ENCODE measurements around the gene USP54. TPM values are rescaled to one million over a fixed set of nuclear protein-coding genes. Genes with fewer than 3 reads are reported as not detected.
A peak's percentile ranks its signal among the peaks of the same experiment; 100 is the strongest.

USP54 gene
- total RNA-seq, 1 experiment from 2014 or later = 16.6 TPM

DNA sequence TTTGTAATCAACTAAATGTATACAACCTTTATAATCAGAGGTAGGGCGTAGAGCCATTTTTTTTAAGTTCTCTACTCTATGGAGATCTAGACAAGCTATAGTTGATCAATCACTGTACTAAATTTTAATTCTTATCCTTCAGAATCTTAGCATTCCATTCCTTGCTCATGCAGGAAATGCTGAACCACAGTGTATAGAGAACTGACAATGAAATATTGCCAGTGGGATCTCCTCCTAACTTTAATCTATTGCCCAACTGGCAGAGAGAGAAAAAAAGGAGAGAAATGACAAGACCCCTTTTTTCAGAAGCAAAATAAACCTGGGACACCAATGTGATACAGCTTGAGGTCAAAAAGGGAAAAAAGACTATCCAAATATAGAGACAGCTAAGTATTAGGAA lies 68.9 kb downstream of the USP54 start:
- DNase-seq (ENCODE audit: low spot score) = no peak

DNA sequence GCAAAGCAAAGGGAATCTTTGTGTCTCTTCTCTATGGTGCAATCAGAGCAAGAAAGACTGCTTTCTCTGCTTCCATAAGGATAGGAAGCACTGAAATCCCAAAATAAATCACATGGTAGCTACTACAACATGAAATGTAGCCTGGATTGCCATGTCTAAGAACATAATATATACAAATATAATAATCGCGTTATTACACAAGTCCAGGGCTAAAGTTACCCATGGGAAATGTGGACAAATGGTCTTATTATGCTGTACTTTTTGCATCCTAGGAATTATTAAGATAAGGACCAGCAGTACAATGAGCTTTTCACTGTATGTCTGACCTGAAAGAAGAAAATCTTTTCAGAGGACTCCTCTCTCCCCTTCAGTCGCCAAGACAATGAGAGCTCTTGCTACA lies 71.8 kb downstream of the USP54 start:
- DNase-seq (ENCODE audit: low spot score) = no peak

DNA sequence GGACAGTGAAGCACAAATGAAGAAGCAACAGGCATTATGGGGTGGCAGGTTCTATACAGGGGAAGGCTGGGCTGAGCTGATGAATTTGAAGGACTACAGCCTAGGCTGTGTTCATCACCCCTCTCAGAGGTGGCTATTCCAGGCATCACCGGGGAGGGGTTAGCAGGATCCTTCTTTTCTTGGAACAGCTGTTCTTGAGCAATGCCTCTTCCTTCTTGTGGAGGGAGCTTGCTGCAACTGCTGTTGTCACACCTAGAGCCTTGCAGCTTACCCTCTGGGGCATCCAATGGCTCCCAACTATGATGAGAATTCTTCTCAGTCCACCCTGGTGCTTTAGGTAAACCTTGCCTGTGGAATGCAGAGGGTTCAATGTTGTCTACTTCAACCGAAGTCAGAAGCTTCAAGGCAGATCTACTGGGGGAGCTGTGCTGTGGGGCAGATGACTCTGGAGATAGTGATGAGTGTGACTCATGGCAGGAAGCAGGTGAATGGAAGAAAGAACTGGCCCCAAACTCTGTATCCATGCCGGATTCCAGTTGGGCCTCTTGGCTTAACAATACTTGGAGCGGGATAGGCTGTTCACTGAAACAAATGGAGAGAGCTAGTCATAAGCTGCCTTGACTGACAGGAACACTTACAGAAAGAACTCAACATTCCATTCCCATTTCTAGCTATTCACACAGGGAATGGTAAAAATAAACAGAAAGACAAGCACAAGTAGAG lies 73.8 kb downstream of the USP54 start:
- DNase-seq (ENCODE audit: low spot score) = no peak

DNA sequence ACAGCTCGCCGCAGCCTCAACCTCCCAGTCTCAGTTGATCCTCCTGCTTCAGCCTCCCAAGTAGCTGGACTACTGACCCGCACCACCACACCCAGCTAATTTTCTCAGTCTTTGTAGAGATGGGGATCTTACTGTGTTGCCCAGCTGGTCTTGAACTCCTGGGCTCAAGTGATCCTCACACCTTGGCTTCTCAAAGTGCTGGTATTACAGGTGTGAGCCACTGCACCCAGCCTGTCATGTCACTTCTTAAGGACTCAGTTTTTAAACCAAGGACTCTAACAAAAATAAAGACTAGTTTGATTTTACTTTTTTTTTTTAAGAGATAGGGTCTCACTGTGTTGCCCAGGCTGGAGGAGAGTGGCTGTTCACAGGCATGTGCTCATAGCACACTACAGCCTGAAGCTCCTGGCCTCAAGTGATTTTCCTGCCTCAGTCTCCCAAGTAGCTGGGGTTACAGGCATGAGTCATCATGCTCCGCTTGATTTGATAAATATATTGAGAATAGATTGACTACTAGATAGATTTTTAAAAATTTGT lies 78.9 kb downstream of the USP54 start:
- DNase-seq (ENCODE audit: low spot score) = no peak

DNA sequence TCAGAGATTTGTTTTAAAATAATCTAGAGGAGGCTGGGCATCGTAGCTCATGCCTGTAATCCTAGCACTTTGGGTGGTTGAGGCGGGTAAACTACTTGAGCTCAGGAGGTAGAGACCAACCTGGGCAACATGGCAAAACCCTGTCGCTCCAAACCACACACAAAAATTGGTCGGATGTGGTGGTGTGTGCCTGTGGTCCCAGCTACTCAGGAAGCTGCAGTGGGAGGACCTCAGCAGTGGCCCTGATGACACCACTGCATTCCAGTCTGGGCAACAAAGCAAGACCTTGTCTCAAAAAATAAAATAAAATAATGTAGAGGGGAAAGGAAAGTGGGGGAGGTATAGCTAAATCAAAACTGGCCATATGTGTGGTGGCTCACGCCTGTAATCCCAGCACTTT lies 81.4 kb downstream of the USP54 start:
- no peak for DNase-seq (ENCODE audit: low spot score)

DNA sequence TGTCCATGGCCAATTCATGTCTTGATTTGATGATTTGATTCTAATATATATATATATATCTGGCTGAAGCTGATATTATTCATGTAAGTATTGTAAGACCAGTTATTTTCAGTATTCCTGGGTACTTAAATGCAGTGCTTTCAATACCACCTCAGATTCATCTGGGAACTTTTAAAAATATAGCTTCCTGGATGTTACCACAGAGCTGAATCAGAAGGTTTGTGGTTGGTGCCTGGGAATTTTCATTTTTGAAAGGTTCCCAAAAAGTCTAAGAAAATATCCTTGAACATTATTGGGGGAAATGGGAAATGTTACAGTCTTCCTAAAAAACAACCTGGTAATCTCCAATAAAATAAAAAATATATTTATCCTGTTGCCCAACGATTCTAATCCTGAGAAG lies 84.7 kb downstream of the USP54 start:
- DNase-seq (ENCODE audit: low spot score) = no peak

DNA sequence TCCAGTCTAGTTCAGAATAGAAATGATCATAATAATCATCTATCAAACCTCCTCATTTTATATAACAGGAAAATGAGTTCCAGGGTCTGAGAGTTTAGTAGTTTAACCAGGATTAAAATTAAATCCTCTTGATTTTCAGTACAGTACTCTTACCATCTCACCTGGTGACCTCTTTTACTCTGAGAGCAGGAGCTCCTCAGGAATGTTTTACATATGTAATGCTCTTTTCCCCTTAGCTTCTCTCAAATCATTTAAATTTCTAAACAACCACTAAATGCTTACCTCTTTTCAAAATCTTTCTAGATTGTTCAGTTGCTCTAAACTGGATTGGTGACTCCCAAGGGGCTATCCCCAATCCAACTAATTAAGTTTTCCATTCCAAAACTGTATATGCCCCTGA lies 85.1 kb downstream of the USP54 start:
- DNase-seq (ENCODE audit: low spot score) = no peak

DNA sequence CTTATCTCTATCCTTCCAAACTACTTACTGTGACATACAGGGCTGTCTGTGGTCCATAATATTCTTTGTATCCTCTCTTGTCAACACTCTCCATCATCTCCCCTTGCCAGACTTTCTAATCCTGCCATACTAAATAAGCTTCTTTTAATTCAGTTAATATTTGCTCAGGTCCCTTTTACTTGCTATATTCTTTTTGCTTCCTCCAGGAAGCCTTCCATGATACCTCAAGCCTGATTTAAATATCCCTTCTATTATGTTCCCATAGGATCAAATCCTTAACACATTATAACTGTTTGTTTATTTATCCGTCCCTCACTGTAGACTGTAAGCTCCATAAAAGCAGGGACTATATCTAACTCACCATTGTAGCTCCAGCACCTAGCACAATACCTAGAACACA lies 88.1 kb downstream of the USP54 start:
- no peak for DNase-seq (ENCODE audit: low spot score)

DNA sequence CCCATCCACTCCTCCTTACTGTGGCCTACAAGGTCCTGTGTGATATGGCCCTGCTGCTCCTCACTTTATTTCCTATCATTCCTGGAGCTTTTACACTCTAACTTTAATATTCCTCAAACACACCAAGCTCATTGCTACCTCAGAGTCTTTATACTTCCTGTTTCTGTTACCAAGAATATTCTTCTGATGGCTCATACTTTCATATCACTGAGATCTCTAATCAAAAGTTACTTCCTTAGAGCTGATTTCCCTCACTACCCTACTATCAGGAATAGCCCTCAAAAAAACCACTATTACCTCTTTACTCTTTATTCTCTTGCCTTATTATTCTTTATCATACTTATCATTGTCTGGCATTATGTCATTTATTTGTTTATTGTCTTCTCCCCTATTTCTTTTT lies 89.5 kb downstream of the USP54 start:
- no peak for DNase-seq (ENCODE audit: low spot score)

DNA sequence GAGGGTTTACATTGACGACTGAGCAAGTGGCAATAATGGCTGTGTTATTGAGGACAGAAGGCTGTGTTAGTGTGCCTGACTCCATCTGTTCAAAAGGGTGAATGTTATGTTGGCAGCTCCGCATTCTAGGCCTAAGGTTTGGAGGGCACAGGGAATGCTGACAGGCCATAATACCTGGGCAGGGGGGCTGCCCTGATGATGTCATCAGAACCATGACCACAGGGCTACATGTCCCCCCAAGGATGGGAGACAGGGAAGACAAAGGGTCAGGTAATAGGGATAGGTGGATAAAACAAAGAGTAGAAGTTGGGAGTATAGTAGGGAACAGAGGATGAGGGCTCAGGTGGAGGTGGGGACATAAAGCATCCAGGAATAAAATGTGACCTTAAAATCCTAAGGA lies 93.5 kb downstream of the USP54 start:
- DNase-seq (ENCODE audit: low spot score) = no peak

DNA sequence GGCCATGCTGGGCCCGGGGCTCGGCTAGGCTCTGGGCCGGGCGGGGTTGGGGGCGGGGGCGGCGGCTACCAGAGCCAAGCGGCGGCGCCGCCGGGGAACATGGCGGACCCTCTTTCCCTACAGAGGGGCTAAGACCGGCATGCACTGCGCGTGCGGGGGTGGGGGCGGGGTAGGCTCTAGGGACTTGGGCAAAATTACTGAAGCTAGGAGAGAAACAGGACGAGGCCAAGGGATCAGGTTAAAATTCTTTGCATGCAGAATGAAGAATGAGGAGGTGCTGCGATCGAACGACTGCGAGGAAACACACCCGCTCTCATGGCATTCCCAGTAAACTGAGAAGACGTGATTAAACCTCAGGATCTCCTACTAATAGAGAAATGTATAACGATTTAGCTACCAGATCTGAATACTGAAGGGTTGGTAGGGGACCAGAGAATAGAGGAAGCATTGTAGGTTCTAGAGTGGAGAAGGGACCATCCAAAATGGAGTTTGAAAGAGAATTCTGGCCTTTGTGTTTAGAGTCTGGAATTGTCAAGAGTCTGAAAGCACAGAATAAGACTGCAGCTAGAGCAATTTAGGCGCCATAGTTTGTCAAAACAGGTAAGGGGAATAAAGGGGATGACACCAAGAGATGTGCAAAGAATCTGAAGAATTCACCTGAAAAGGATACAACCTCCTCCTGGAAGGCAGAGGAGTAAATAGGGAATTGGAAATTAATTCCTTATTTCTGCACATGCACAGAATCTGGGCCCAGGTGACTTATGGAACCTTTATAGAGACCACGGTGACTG lies 95.1 kb downstream of the USP54 start, which contains the start of gene PPP3CB:
Gene PPP3CB, minus strand, starts transcription at position 141 of the 791 bp plus-strand sequence. Its CDS starts 135 bp downstream, at position 6.
- peak; percentile 92 for DNase-seq (ENCODE audit: low spot score)

DNA sequence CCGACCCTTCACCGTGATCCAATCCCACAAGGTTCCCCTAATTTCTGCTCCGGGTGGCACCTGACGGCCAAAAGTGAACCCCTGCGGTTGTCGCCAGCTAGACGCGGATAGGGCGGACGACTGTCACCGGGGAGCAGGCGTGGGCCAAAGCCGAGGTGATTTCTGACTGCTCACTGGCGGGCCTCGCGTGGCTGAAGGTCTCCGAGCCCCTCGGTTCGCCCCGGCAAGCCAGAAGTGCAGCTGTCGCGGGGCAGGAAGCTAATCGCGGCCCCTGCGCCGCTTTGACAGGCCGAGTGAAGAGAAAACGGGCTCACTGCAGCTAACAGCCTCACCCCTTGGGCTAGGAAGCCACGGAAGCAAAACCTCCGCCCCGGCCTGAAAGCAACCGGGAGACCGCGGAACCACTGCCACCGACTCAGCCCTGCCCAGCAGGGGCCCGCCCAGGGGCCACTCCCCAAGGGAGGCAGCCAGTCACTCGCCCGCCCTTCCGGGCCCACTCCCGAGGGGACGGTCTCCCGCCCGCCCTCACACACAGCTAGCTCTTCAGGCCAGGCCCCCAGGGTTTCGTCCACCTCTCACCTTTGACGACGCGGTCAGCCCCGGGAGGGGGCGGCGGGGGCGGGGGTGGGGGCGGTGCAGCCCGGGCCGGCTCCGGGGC lies 95.8 kb downstream of the USP54 start:
- DNase-seq (ENCODE audit: low spot score) = peak; percentile 80

DNA sequence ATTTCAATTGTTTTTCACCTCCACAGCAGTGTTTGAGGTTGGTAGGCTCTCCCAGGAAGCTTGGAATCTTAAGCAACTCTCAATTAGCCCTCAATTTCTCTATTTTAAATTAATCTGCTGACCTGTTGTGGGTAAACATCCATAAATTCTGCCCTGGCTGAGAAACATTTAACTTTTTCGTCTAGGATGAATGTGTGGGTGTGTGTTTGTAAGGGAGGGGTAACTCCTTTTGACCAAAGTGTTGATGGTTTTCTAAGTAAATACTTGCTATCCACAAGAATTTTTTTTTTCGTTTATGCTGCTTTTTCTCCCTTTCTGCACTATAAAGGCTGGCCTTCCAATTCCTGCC lies 96.3 kb downstream of the USP54 start:
- DNase-seq (ENCODE audit: low spot score) = no peak

DNA sequence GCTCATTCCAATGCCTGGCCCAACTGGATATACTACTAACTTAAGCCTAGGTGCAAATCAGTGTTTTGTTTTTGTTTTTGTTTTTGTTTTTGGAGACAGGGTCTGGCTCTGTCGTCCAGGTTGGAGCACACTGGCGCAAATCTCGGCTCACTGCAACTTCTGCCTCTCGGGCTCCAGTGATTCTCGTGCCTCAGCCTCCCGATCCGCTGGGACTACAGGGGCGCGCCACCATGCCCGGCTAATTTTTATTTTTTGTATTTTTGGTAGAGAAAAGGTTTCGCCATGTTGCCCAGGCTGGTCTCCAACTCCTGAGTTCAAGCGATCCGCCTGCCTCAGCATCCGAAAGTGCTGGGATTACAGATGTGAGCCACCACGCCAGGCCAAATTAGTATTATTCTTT lies 96.9 kb downstream of the USP54 start:
- DNase-seq (ENCODE audit: low spot score) = no peak

DNA sequence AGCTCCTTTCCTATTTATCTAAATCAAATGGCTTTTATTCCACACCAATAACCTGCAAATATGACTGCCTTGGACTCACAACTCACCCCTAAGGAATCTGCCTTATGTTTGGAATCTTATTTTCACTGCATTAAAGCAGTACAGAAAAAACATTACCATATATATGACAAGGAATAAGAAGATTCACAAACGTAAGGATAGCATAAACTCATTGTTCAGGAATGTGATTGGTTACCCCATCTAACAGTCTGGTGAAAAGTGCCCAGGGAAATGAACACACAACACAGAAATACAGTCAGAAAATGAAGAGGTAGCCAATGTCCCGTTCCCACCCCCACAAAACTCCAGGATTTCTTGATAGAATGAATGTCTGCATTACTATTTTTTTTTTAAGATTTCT lies 97.4 kb downstream of the USP54 start:
- DNase-seq (ENCODE audit: low spot score) = no peak

DNA sequence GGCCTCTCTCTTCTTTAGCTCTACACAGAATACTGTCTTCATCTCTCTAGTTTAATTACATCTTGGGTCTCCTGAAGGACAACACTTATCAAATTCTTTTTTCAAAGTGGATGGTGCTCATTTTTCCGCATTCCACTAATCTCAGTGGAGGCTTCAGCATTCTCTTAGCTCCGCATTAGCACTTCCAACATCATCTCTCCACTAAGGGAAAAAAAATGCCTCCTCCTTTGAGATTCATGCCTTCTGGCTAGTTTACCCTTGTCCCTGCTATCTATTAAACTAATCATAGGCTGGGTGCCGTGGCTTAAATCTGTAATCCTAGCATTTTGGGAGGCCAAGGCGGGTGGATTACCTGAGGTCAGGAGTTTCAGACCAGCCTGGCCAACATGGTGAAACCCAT lies 104.5 kb downstream of the USP54 start:
- DNase-seq (ENCODE audit: low spot score) = no peak

DNA sequence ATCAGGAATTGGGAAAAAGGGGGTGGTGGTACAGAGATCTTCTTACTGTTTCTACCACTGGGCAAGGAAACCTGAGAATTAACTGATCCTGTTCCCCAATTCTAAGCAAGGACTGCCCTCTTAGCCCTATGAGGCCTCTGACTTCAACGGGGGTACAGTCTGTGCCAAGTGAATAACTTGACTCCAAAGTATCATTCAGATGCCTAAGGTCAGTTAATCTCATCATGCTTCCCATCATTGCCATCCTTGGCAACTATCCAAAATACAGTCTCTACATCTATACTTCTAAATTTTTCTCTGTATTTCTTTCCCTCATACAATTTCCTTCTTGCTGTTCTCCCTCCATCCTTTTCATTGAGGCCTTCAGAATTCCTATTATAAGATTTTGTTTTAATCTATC lies 105.8 kb downstream of the USP54 start:
- DNase-seq (ENCODE audit: low spot score) = no peak

DNA sequence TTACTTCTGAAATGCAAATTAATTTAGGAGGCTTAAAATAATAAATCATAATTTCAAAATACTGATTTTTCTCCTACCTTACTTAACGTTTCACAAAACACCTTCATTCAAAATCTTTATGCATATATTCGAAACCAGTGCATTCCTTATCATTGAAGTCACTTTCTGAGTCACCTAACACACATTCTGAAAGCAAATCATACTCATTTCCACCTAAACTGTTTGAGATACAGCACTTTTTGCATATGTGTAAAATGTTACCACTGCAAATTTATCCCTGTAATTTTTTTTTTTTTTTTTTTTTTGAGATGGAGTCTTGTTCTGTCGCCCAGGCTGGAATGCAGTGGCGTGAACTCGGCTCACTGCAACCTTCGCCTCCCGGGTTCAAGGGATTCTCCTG lies 111.0 kb downstream of the USP54 start:
- no peak for DNase-seq (ENCODE audit: low spot score)

DNA sequence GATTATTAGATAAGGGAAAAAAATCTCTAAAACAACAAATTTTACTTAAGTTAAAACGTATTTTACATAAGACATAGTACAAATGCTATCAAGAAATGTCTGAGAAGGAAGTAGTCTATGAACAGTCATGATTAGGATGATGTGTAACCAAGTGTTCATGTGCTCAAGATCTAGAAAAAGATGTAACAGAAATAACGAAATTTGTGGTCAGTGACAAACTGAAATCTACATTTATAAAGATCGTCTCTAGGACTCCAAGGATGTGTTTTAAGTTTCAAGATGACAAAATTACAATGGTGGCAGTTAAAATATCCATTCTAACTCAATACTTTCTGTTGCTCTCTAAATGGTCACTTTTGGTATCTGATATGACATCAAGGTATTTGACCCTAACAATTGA lies 112.5 kb downstream of the USP54 start:
- no peak for DNase-seq (ENCODE audit: low spot score)

DNA sequence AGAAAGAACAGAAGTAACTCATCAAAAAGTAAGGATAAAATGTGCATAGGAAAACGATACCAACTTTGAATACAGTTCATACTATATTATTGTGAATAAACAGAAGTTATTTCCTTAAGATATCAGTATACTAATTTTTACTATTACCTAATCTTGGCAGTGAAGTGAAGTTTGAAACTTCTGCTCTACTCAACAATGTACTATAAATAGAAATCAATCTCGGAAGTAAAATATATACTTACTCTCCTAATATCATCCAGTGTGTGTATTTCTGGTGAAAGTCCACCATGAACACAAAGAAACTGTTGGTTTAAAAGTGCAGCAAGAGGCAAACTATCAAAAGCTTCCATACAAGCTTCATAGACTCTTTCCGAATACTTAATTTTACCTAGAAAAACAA lies 119.9 kb downstream of the USP54 start:
- no peak for DNase-seq (ENCODE audit: low spot score)

DNA sequence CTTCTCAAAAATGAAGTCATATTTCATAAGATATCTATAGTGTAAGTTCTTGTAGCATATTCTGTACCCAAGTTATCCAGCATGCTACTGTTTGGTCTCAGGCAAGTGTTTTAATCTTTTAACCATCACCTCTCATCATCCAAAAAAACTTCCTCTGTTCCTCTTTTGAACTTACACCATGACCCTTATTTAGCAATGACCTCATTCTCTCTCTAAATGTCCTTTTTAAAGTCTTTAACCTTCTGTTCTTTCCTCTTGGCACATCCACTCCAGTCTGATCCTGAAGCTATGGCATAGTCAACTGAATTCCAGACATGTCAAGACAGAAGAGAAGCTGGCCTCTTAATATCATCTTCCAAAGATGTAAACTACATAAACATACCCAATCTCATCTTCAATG lies 121.6 kb downstream of the USP54 start:
- DNase-seq (ENCODE audit: low spot score) = no peak

DNA sequence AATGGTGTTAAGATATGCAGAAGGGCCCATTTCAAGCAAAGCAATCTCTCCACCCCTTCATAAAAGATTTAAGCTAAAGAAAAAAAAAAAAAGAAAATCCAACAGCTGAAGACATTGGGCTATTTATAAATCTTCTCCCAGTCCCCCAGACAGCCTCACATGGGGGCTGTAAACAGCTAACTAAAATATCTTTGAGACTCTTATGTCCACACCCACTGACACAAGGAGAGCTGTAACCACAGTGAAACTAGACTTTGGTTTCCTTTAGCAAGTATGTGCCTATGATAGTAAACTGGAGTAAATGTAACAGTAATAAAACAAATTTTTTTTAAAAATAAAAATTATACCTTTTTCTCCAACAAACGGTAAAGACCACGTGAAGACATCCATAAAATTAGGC lies 123.9 kb downstream of the USP54 start:
- no peak for DNase-seq (ENCODE audit: low spot score)
